Measurements from ENCODE around the gene ACTR2.

DNA sequence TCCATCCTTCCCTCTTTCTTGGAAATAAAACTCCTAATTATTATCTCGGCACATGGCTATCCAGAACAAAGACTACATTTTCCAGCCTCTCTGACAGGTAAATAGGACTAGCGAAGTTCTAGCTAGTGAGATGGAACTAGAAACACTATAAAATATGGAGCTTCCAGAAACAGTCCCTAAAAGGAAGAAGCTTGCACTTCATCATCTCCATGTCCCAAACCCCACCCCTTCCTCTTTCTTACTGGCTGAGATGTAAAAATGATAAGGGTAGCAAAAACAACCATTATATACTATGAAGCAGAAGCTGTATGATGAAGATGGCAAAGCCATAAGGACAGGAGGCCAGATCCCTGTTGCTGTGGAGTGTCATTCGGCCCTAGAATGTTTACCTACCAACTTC, 11.7 kb upstream of the ACTR2 start:
- TF ChIP-seq, protein P1, sequence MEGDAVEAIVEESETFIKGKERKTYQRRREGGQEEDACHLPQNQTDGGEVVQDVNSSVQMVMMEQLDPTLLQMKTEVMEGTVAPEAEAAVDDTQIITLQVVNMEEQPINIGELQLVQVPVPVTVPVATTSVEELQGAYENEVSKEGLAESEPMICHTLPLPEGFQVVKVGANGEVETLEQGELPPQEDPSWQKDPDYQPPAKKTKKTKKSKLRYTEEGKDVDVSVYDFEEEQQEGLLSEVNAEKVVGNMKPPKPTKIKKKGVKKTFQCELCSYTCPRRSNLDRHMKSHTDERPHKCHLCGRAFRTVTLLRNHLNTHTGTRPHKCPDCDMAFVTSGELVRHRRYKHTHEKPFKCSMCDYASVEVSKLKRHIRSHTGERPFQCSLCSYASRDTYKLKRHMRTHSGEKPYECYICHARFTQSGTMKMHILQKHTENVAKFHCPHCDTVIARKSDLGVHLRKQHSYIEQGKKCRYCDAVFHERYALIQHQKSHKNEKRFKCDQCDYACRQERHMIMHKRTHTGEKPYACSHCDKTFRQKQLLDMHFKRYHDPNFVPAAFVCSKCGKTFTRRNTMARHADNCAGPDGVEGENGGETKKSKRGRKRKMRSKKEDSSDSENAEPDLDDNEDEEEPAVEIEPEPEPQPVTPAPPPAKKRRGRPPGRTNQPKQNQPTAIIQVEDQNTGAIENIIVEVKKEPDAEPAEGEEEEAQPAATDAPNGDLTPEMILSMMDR (IDR thresholded peaks at IDR 0.05) = no peak
- TF ChIP-seq POLR2A (IDR thresholded peaks at IDR 0.05) = no peak
